ENCODE measurements around the gene PGBD1. TPM values are rescaled to one million over a fixed set of nuclear protein-coding genes. Genes with fewer than 3 reads are reported as not detected.

PGBD1 gene
- total and polyA plus RNA-seq, 10 of the 15 experiments (the other 5 are each of a cell fraction or from before 2014, with no cell fraction given), result 1.9 to 4.9 (median 3.8) TPM

- TF ChIP-seq BACH1 (IDR thresholded peaks at IDR 0.05; ENCODE audit: borderline replicate concordance) (peak; percentile 45; the same call in 1 of the 2 replicates), NKRF (conservative IDR thresholded peaks at IDR 0.05) (peak; percentile 32; the same call in 1 of the 2 replicates), ZNF592 (IDR thresholded peaks at IDR 0.05) (peak; percentile 54; the same call in 1 of the 2 replicates), MEF2B (IDR thresholded peaks at IDR 0.05; ENCODE audit: partially characterized antibody, poor library complexity, severe bottlenecking) (peak; percentile 10), TCF12 (IDR thresholded peaks at IDR 0.05; ENCODE audit: low read depth, low read length) (no peak), SMAD1 (IDR thresholded peaks at IDR 0.05; ENCODE audit: low read depth, partially characterized antibody) (peak; percentile 54), IKZF1 (conservative IDR thresholded peaks at IDR 0.05) (peak; percentile 66)
Observed at GRCh38 chr6:28336284-28337120, 55.1 kb downstream of the PGBD1 start (continued).
